ENCODE data around the gene ZNF583.

- TF ChIP-seq CTCF (IDR thresholded peaks at IDR 0.05; ENCODE audit: low read depth, low read length, poor library complexity, severe bottlenecking), result no peak
- TF ChIP-seq EZH2phosphoT487 (IDR thresholded peaks at IDR 0.05; ENCODE audit: borderline replicate concordance, low read length), result no peak
Observed at GRCh38 chr19:56372281-56372680, 31.9 kb upstream of the ZNF583 start.
